ENCODE results near the gene RANBP10.

DNA sequence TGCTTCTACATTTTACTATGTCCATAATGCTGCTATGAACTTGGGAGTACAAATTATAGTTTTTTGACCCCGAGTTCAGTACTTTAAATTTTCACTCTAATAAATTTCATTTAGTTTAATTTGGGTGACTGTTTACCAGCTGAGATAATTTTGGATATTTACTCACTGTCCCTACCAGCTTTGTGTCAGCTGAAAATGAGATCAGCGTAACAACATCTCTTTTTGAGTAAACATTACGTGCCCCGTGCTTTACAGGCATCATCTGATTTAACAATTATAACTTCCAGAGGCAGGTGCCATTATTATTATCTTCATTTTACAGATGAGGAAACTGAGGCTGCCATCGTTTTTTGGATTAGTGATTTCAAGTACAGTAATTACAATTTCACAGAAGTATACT, 102.2 kb downstream of the RANBP10 start:
- TF ChIP-seq POLR2A (IDR thresholded peaks at IDR 0.05) (no peak), POLR2AphosphoS5 (IDR thresholded peaks at IDR 0.05) (no peak)
- TF ChIP-seq, protein P1, sequence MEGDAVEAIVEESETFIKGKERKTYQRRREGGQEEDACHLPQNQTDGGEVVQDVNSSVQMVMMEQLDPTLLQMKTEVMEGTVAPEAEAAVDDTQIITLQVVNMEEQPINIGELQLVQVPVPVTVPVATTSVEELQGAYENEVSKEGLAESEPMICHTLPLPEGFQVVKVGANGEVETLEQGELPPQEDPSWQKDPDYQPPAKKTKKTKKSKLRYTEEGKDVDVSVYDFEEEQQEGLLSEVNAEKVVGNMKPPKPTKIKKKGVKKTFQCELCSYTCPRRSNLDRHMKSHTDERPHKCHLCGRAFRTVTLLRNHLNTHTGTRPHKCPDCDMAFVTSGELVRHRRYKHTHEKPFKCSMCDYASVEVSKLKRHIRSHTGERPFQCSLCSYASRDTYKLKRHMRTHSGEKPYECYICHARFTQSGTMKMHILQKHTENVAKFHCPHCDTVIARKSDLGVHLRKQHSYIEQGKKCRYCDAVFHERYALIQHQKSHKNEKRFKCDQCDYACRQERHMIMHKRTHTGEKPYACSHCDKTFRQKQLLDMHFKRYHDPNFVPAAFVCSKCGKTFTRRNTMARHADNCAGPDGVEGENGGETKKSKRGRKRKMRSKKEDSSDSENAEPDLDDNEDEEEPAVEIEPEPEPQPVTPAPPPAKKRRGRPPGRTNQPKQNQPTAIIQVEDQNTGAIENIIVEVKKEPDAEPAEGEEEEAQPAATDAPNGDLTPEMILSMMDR (IDR thresholded peaks at IDR 0.05) = no peak
